CD4-positive, alpha-beta memory T cell (primary cell): ENCODE data around the gene ASB2. TPM values are rescaled to one million over a fixed set of nuclear protein-coding genes. Genes with fewer than 3 reads are reported as not detected.

Experiments
- CTCF ChIA-PET: fragments of 350-600 bp; sonication (Branson Sonifier 250); formaldehyde crosslinking; loops from one replicate; lab custom pipeline; 2021; ENCODE audit warnings: inconsistent platforms; ENCODE audit not compliant: partially characterized antibody; lab: Charles Lee
- POLR2A ChIA-PET: fragments of 350-600 bp; sonication (Branson Sonifier 250); formaldehyde crosslinking; loops from one replicate; lab custom pipeline; 2021; ENCODE audit not compliant: partially characterized antibody; lab: Charles Lee
- DNase-seq, 5 donors: peaks; one replicate each; pipeline versions ENCODE4 v3.0.0 to v3.0.0-alpha.2; 2020 to 2022; ENCODE audit warnings: mixed read lengths in 1 of 5
- H3K27ac ChIP-seq: one replicate; pipeline ENCODE4 v1.7.0; 2013; ENCODE audit warnings: low read depth, low read length
- H3K27me3 ChIP-seq: 2 replicates; pipeline ENCODE4 v1.7.0; 2013; ENCODE audit warnings: mild to moderate bottlenecking, low read length, moderate library complexity; ENCODE audit not compliant: insufficient read depth
- H3K36me3 ChIP-seq: 2 replicates; pipeline ENCODE4 v1.7.0; 2013; ENCODE audit warnings: mild to moderate bottlenecking, low read length, moderate library complexity; ENCODE audit not compliant: insufficient read depth
- H3K4me1 ChIP-seq: 2 replicates; pipeline ENCODE4 v1.7.0; 2013; ENCODE audit warnings: mild to moderate bottlenecking, low read length, moderate library complexity; ENCODE audit not compliant: insufficient read depth
- H3K4me3 ChIP-seq, 2 donors: one replicate each; pipeline ENCODE4 v1.7.0; 2013; ENCODE audit warnings: low read length in 2 of 2, mild to moderate bottlenecking in 1 of 2
- H3K9me3 ChIP-seq, 2 donors: one replicate each; pipeline ENCODE4 v1.7.0; 2013; ENCODE audit warnings: low read length in 2 of 2, control low read depth in 1 of 2; ENCODE audit not compliant: control insufficient read depth in 1 of 2
- H3K27ac Mint-ChIP-seq, 7 donors: one replicate each; pipeline ENCODE4 v1.8.0; 2020 to 2021; ENCODE audit warnings: mixed read lengths in 7 of 7, mild to moderate bottlenecking in 6 of 7, inconsistent platforms in 3 of 7, moderate library complexity in 3 of 7
- H3K27me3 Mint-ChIP-seq, 2 donors: one replicate each; pipeline ENCODE4 v1.8.0; 2020 to 2021; ENCODE audit warnings: mixed read lengths in 2 of 2
- H3K36me3 Mint-ChIP-seq, 2 donors: one replicate each; pipeline ENCODE4 v1.8.0; 2020 to 2021; ENCODE audit warnings: mixed read lengths in 2 of 2, inconsistent platforms in 1 of 2, mild to moderate bottlenecking in 1 of 2
- H3K4me1 Mint-ChIP-seq, 4 donors: one replicate each; pipeline ENCODE4 v1.8.0; 2020 to 2021; ENCODE audit warnings: mixed read lengths in 4 of 4, mild to moderate bottlenecking in 1 of 4
- H3K4me3 Mint-ChIP-seq, 8 donors: one replicate each; pipeline ENCODE4 v1.8.0; 2020 to 2021; ENCODE audit warnings: mixed read lengths in 8 of 8, mild to moderate bottlenecking in 7 of 8, moderate library complexity in 6 of 8, inconsistent platforms in 3 of 8
- H3K9me3 Mint-ChIP-seq, 8 donors: one replicate each; pipeline ENCODE4 v1.8.0; 2020 to 2021; ENCODE audit warnings: mixed read lengths in 8 of 8, mild to moderate bottlenecking in 5 of 8, inconsistent platforms in 3 of 8, moderate library complexity in 1 of 8
- intact Hi-C: fragments of 100-400 bp; cut with micrococcal nuclease; formaldehyde crosslinking; loops from one replicate; pipeline ENCODE4 v1.15.1; 2023
- polyA plus RNA-seq, 2 donors: library from polyadenylated mRNA; unstranded; fragments of 300-500 nt; fragmentation: Illumina TruSeq; gene quantifications; one replicate each; pipeline ENCODE4 v1.2.3, GENCODE V29; 2021
- total RNA-seq, 2 experiments: library from RNA; stranded (reverse); gene quantifications; one replicate each; pipeline ENCODE4 v1.2.3, GENCODE V29; 2021

Gene ASB2
- total and polyA plus RNA-seq, 4 experiments from 2014 or later = 0.87 to 29.7 (median 14.8) TPM

DNA sequence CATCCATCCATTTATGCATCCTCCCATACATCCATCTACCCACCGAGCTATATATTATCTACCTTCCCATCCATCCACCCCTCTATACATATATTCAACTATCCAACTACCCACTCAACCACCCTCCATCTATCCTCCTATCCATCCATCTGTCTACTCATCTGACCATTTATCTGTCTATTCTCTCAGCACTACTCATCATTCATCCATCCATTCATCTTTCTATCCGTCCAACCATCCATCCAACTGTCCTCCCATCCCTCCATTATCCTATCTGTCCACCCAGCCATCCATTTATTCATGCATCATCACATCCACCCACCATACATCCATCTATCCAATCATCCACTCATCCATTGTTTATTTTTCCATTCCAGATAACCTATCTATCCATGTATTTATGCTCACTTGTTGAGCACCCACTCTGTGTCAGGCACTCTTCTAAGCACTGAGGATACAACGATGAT lies 11.5 kb downstream of the ASB2 start:
- peaks cover 73% of the 10 kb centered on the region for H3K4me1 ChIP-seq
- no peaks in the 10 kb centered on the region for H3K27me3 Mint-ChIP-seq
- H3K4me3 Mint-ChIP-seq = peak overlapping the region in 5 of 8 donors; percentile 0 to 57 (median 27)
- no peaks in the 10 kb centered on the region for H3K27me3 ChIP-seq
- H3K36me3 ChIP-seq = no peaks in the 10 kb centered on the region
- H3K36me3 Mint-ChIP-seq = no peaks in the 10 kb centered on the region
- intact Hi-C loops = no loop called here
- H3K27ac ChIP-seq = no peak overlapping the region
- peak overlapping the region in 6 of 7 donors; percentile 57 to 100 (median 78) for H3K27ac Mint-ChIP-seq
- no peaks in the 10 kb centered on the region for H3K9me3 ChIP-seq
- no peak for DNase-seq
- peaks cover 52 to 84% (median 64%) of the 10 kb centered on the region in 4 donors for H3K4me1 Mint-ChIP-seq
- POLR2A ChIA-PET = interaction anchor here (0.8 to 15.6 kb wide), 5 partner anchors 11 to 116 kb away, joined by 3 to 469 read pairs (median 47); partner anchors contain the start of genes ASB2, DDX24 and IFI27L1
- H3K9me3 Mint-ChIP-seq = no peaks in the 10 kb centered on the region
- H3K4me3 ChIP-seq = no peak overlapping the region
- CTCF ChIA-PET = interaction anchor here (34.5 to 39.2 kb wide), 2 partner anchors 3 to 15 kb away, joined by 1377 read pairs; partner anchors contain the start of gene ASB2

DNA sequence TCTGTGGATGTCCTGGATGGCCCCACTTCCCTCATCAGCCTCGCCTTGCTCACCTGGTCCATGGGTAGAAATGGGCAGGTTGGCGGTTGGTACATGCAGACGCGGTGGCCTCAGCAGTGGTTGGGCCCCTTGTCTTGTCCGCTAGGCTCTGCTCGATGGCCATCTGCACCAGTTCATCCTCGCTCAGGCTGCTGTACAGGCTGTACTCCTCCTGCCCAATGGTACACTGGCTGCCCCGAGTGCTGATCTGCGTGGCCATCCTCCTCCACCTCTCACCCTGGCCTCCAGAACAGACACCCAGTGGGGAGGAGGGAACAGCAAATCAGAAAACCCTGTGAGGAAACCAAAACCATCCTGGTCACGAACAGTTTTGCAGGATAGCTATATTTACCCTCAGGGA lies 12.1 kb downstream of the ASB2 start:
- DNase-seq = no peak
- CTCF ChIA-PET = interaction anchor here (34.5 to 39.2 kb wide), 2 partner anchors 3 to 15 kb away, joined by 1377 read pairs; partner anchors contain the start of gene ASB2
- H3K4me3 ChIP-seq = no peak overlapping the region
- POLR2A ChIA-PET = interaction anchor here (0.8 to 15.6 kb wide), 7 partner anchors 10 to 167 kb away, joined by 3 to 469 read pairs (median 11); partner anchors contain the start of genes ASB2, DDX24 and IFI27L1
- H3K4me1 ChIP-seq = peaks cover 79% of the 10 kb centered on the region
- Mint-ChIP-seq H3K36me3 (peaks cover 0 to 4% of the 10 kb centered on the region in 2 donors), H3K4me1 (peaks cover 57 to 90% (median 70%) of the 10 kb centered on the region in 4 donors), H3K27me3 (no peaks in the 10 kb centered on the region), H3K9me3 (peaks cover 0 to 3% (median 0%) of the 10 kb centered on the region in 8 donors), H3K27ac (peak overlapping the region in 5 of 7 donors; percentile 69 to 100 (median 84)), H3K4me3 (peak overlapping the region in 1 of 8 donors; percentile 34)
- H3K27me3 ChIP-seq = no peaks in the 10 kb centered on the region
- H3K36me3 ChIP-seq = no peaks in the 10 kb centered on the region
- no peaks in the 10 kb centered on the region for H3K9me3 ChIP-seq
- peak overlapping the region; percentile 74 for H3K27ac ChIP-seq
- intact Hi-C loops = no loop called here

GRCh38 chr14:93963692-93964091 lies 12.7 kb downstream of the ASB2 start:
- no peaks in the 10 kb centered on the region for H3K27me3 Mint-ChIP-seq
- peak overlapping the region; percentile 92 to 100 (median 98) for H3K27ac Mint-ChIP-seq
- Histone ChIP-seq H3K36me3 (no peaks in the 10 kb centered on the region), H3K4me1 (peaks cover 85% of the 10 kb centered on the region), H3K4me3 (no peak overlapping the region), H3K9me3 (no peaks in the 10 kb centered on the region), H3K27ac (peak overlapping the region; percentile 74), H3K27me3 (no peaks in the 10 kb centered on the region)
- DNase-seq = no peak
- H3K4me1 Mint-ChIP-seq = peaks cover 61 to 90% (median 71%) of the 10 kb centered on the region in 4 donors
- peaks cover 0 to 5% of the 10 kb centered on the region in 2 donors for H3K36me3 Mint-ChIP-seq
- intact Hi-C loops = loop anchor here (1.0 to 2.0 kb wide), 3 partner anchors 8 to 211 kb away; partner anchors contain the start of gene PPP4R4
- POLR2A ChIA-PET = interaction anchor here (0.7 to 15.6 kb wide), 11 partner anchors 9 to 211 kb away, joined by 3 to 469 read pairs (median 8); partner anchors contain the start of genes ASB2, CCDC197 and OTUB2
- H3K4me3 Mint-ChIP-seq = peak overlapping the region in 5 of 8 donors; percentile 45 to 86 (median 79)
- CTCF ChIA-PET = interaction anchor here (1.3 to 39.2 kb wide), 3 partner anchors 4 to 38 kb away, joined by 6 to 1377 read pairs (median 1377); partner anchors contain the start of gene ASB2
- H3K9me3 Mint-ChIP-seq = peaks cover 0 to 3% (median 0%) of the 10 kb centered on the region in 8 donors

DNA sequence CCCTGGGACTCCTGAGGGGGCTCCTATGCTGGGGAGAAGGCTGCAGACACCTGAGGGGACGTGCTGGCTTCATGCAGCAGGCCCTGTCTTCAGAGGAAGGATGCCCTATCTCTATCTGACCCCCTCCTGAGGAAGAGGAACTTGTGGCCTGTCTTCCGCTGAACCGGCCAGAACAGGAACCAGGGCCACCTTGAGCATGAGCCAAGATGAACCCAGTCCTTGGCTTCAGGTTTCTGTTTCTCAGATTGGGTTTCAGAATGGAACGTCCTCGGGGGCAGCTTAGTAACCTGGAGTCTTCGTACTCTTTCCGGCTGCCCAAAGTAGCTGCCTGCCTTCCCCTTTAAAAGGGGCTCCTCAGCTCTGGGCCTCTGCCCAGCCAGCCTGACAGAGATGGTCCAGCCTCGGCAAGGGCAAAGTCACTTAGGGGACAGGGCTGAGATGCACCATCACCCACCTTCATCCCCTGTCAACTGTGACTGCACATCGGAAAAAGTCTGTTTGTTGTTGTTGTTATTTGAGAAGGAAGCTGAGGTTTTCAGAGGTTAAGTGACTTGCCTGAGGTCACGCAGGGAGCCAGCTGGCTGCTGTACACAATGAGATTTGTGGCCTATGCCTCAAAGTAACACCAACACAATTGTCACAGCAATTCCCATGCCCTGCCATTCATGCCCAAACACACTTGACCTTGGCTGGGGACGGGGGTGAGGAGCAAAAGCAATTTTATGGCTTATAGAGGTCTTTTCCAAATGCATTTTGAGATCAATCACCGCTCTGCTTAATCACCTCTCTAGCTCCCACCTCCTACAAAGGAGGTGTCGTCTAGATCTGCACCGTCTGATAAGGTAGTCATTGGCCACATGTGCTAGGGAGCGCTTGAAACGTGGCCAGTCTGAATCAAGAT lies 13.4 kb downstream of the ASB2 start:
- POLR2A ChIA-PET = interaction anchor here (0.7 to 15.6 kb wide), 11 partner anchors 9 to 212 kb away, joined by 3 to 469 read pairs (median 8); partner anchors contain the start of genes ASB2, CCDC197 and OTUB2

DNA sequence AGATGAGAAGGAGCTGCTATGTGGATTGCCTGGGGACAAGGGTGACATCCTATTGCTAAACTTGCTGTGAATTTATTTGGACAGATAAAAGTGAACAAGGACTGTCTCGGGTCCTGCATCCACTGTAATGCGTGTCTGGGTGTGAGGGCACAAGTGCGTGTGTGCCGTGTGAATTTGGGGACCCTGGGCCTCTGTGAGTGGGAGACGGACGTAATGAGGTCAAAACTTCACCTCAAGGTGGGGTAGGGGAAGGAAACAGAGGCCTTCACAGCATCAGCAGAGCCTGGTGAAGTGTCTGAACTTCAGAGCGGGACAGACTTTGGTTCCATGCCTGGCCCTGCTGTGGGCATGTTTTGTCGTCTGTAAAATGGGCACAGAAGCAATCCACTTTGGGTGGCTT lies 14.8 kb downstream of the ASB2 start:
- Histone ChIP-seq H3K9me3 (no peaks in the 10 kb centered on the region), H3K36me3 (no peaks in the 10 kb centered on the region), H3K27me3 (no peaks in the 10 kb centered on the region), H3K27ac (peak overlapping the region; percentile 2), H3K4me1 (peaks cover 97% of the 10 kb centered on the region), H3K4me3 (no peak overlapping the region)
- Mint-ChIP-seq H3K4me3 (peak overlapping the region in 7 of 8 donors; percentile 27 to 82 (median 65)), H3K4me1 (peaks cover 73 to 100% (median 83%) of the 10 kb centered on the region in 4 donors), H3K27me3 (no peaks in the 10 kb centered on the region), H3K36me3 (peaks cover 0 to 5% of the 10 kb centered on the region in 2 donors), H3K27ac (peak overlapping the region; percentile 86 to 100 (median 92)), H3K9me3 (peaks cover 0 to 3% (median 0%) of the 10 kb centered on the region in 8 donors)
- POLR2A ChIA-PET = interaction anchor here (1.8 to 15.6 kb wide), 3 partner anchors 14 to 64 kb away, joined by 7 to 469 read pairs (median 11); partner anchors contain the start of genes ASB2 and OTUB2
- CTCF ChIA-PET = interaction anchor here (1.1 to 39.2 kb wide), 4 partner anchors 6 to 43 kb away, joined by 4 to 1377 read pairs (median 693); partner anchors contain the start of gene ASB2
- intact Hi-C loops = loop anchor here (2.0 kb wide), 1 partner anchor 213 kb away; the partner anchor contains the start of gene PPP4R4
- no peak for DNase-seq

More for the DNA sequence above, 13.4 kb downstream of the ASB2 start:
- CTCF ChIA-PET = interaction anchor here (0.6 to 39.2 kb wide), 4 partner anchors 4 to 43 kb away, joined by 3 to 1377 read pairs (median 692); partner anchors contain the start of gene ASB2
- peaks cover 0 to 3% (median 0%) of the 10 kb centered on the region in 8 donors for H3K9me3 Mint-ChIP-seq
- DNase-seq = peak; percentile 70 to 86 (median 76)
- Histone ChIP-seq H3K4me1 (peaks cover 92% of the 10 kb centered on the region), H3K9me3 (no peaks in the 10 kb centered on the region), H3K36me3 (no peaks in the 10 kb centered on the region), H3K27me3 (no peaks in the 10 kb centered on the region), H3K4me3 (peak overlapping the region; percentile 5 to 16), H3K27ac (peak overlapping the region; percentile 74)
- intact Hi-C loops = loop anchor here (1.0 to 2.0 kb wide), 3 partner anchors 8 to 212 kb away; partner anchors contain the start of gene PPP4R4
- no peaks in the 10 kb centered on the region for H3K27me3 Mint-ChIP-seq
- peaks cover 0 to 5% of the 10 kb centered on the region in 2 donors for H3K36me3 Mint-ChIP-seq
- peak overlapping the region; percentile 92 to 100 (median 98) for H3K27ac Mint-ChIP-seq
- H3K4me1 Mint-ChIP-seq = peaks cover 65 to 94% (median 77%) of the 10 kb centered on the region in 4 donors
- H3K4me3 Mint-ChIP-seq = peak overlapping the region; percentile 47 to 86 (median 75)

DNA sequence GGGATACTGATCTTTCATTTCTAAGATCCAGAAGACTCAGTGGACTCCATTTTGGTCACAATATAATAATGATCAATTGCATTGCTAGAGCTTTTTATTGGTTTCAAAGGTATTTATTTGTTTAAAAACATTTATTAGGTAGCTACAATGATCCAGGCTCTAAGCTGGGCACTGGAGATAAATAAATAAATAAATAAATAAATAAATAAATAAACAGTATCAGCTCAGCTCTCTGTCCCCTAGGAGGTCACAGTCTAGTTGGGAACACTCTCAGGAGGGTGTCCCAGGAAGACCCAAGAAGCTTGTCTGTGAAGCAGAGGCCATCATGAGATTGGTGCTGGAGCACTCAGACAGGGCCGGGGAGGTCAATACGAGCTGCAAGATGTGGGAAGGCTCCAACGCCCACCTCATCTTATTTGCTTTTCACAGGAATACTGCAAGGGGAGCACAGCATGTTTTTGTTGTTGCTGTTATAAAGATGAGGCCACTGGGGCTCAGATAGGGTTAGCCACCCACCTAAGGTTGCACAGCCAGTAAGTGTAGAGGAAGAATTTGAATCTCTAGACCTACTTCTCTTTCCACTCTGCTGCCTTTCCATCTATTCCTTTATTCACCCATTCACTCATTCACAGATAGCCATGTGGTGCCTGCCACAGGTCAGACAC lies 15.5 kb downstream of the ASB2 start:
- Histone ChIP-seq H3K27me3 (no peaks in the 10 kb centered on the region), H3K36me3 (no peaks in the 10 kb centered on the region), H3K9me3 (no peaks in the 10 kb centered on the region), H3K4me3 (no peak overlapping the region), H3K27ac (peak overlapping the region; percentile 77), H3K4me1 (peaks cover 97% of the 10 kb centered on the region)
- ChIA-PET POLR2A (interaction anchor here (0.7 to 15.6 kb wide), 4 partner anchors 15 to 176 kb away, joined by 3 to 469 read pairs (median 46); partner anchors contain the start of genes ASB2 and CCDC197), CTCF (interaction anchor here (0.7 to 39.2 kb wide), 5 partner anchors 7 to 175 kb away, joined by 3 to 1377 read pairs (median 9); partner anchors contain the start of gene ASB2)
- peaks cover 0 to 3% (median 0%) of the 10 kb centered on the region in 8 donors for H3K9me3 Mint-ChIP-seq
- peak overlapping the region in 5 of 8 donors; percentile 32 to 89 (median 51) for H3K4me3 Mint-ChIP-seq
- no peak for DNase-seq
- H3K4me1 Mint-ChIP-seq = peaks cover 78 to 100% (median 88%) of the 10 kb centered on the region in 4 donors
- intact Hi-C loops = no loop called here
- peaks cover 0 to 5% of the 10 kb centered on the region in 2 donors for H3K36me3 Mint-ChIP-seq
- peak overlapping the region; percentile 86 to 100 (median 99) for H3K27ac Mint-ChIP-seq
- H3K27me3 Mint-ChIP-seq = no peaks in the 10 kb centered on the region
